HepG2 (cell line): ENCODE data around the gene SART1.

Experiments used
- CBX1 ChIP-seq: IDR thresholded peaks from one replicate; pipeline ENCODE4 v1.6.1; 2016; ENCODE audit warnings: antibody characterized with exemption, low read depth
- CTCF ChIP-seq: sonication (generic); formaldehyde crosslinking; IDR thresholded peaks from 2 replicates; pipeline ENCODE4 v1.5.0; 2020; ENCODE audit warnings: mild to moderate bottlenecking, missing genetic modification reagents, moderate library complexity
- GTF2F1 ChIP-seq: fragments of 150-350 bp; IDR thresholded peaks from 2 replicates; pipeline ENCODE4 v1.6.1; 2014; ENCODE audit warnings: low read length
- MTA1 ChIP-seq: sonication (generic); formaldehyde crosslinking; IDR thresholded peaks from 2 replicates; pipeline ENCODE4 v1.4.0; 2020; ENCODE audit warnings: missing genetic modification reagents, mild to moderate bottlenecking, borderline replicate concordance
- PAX8 ChIP-seq: sonication (generic); formaldehyde crosslinking; IDR thresholded peaks from 2 replicates; pipeline ENCODE4 v1.8.0; 2022; ENCODE audit warnings: mild to moderate bottlenecking, missing genetic modification reagents, borderline replicate concordance
- ZNF777 ChIP-seq: sonication (generic); formaldehyde crosslinking; IDR thresholded peaks from 2 replicates; pipeline ENCODE4 v1.4.0; 2020; ENCODE audit warnings: missing genetic modification reagents

DNA sequence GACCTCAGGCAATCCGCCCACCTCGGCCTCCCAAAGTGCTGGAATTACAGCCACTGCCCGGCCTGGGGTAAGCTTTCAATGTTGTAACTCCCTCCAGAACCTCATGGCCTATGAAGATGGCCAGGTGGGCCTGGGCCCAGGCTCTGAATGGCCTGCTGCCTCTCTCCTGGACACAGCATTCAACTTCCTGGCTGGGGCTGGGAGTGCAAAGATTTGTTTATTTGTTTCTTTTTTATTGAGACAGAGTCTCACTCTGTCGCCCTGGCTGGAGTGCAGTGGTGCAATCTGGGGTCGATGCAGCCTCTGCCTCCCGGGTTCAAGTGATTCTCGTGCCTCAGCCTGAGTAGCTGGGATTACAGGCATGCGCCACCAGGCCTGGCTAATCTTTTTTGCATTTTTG is 16.8 kb upstream of the SART1 start:
- TF ChIP-seq PAX8 (CRISPR knock-in tag) (no peak), CBX1 (no peak), ZNF777 (CRISPR knock-in tag) (no peak), GTF2F1 (no peak), MTA1 (CRISPR knock-in tag) (no peak), CTCF (no peak)
